ENCODE results near the gene TMEM63C.

The TMEM63C gene

GRCh38 chr14:77225892-77226557 is 44.4 kb downstream of the TMEM63C start:
- no peaks in the 10 kb centered on the region for H3K36me3 ChIP-seq (replicated peaks; ENCODE audit: low read depth, low read length)
- no peaks in the 10 kb centered on the region for H4K20me1 ChIP-seq (ENCODE audit: insufficient read depth, low read length)
- H3K27me3 ChIP-seq (ENCODE audit: low read depth, low read length): no peaks in the 10 kb centered on the region
- no peak overlapping the region for H3K4me3 ChIP-seq (ENCODE audit: low read length)
- H3K79me2 ChIP-seq (ENCODE audit: low read length): no peaks in the 10 kb centered on the region
- H3K4me1 ChIP-seq (ENCODE audit: low read length): no peaks in the 10 kb centered on the region
- H3K9me3 ChIP-seq (ENCODE audit: insufficient read depth, low read length): no peaks in the 10 kb centered on the region
- H3K9ac ChIP-seq (ENCODE audit: low read length): no peak overlapping the region
- TF ChIP-seq EZH2phosphoT487 (IDR thresholded peaks at IDR 0.05; ENCODE audit: low read depth): no peak
- H2AFZ ChIP-seq (ENCODE audit: low read depth, low read length): no peak overlapping the region
- H3K4me2 ChIP-seq (ENCODE audit: low read length): no peak overlapping the region
- no peak overlapping the region for H3K27ac ChIP-seq (ENCODE audit: low read length)

GRCh38 chr14:77228056-77228455 is 46.5 kb downstream of the TMEM63C start:
- no peaks in the 10 kb centered on the region for H3K36me3 ChIP-seq (replicated peaks; ENCODE audit: low read depth, low read length)
- H3K4me1 ChIP-seq (ENCODE audit: low read length): no peaks in the 10 kb centered on the region
- no peaks in the 10 kb centered on the region for H3K27me3 ChIP-seq (ENCODE audit: low read depth, low read length)
- H3K9me3 ChIP-seq (ENCODE audit: insufficient read depth, low read length): no peaks in the 10 kb centered on the region
- H2AFZ ChIP-seq (ENCODE audit: low read depth, low read length): no peak overlapping the region
- H4K20me1 ChIP-seq (ENCODE audit: insufficient read depth, low read length): no peaks in the 10 kb centered on the region
- H3K27ac ChIP-seq (ENCODE audit: low read length): no peak overlapping the region
- no peaks in the 10 kb centered on the region for H3K79me2 ChIP-seq (ENCODE audit: low read length)
- H3K4me3 ChIP-seq (ENCODE audit: low read length): no peak overlapping the region
- no peak for TF ChIP-seq CTCF (IDR thresholded peaks at IDR 0.05; ENCODE audit: low read depth, low read length)
- TF ChIP-seq EZH2phosphoT487 (IDR thresholded peaks at IDR 0.05; ENCODE audit: low read depth): no peak
- H3K9ac ChIP-seq (ENCODE audit: low read length): no peak overlapping the region
- H3K4me2 ChIP-seq (ENCODE audit: low read length): no peak overlapping the region

- H3K36me3 ChIP-seq (replicated peaks; ENCODE audit: low read depth, low read length): no peaks in the 10 kb centered on the region
- H2AFZ ChIP-seq (ENCODE audit: low read depth, low read length): no peak overlapping the region
- no peak overlapping the region for H3K9ac ChIP-seq (ENCODE audit: low read length)
- H3K4me1 ChIP-seq (ENCODE audit: low read length): no peaks in the 10 kb centered on the region
- H3K27ac ChIP-seq (ENCODE audit: low read length): no peak overlapping the region
- no peaks in the 10 kb centered on the region for H3K79me2 ChIP-seq (ENCODE audit: low read length)
- H3K9me3 ChIP-seq (ENCODE audit: insufficient read depth, low read length): no peaks in the 10 kb centered on the region
- TF ChIP-seq EZH2phosphoT487 (IDR thresholded peaks at IDR 0.05; ENCODE audit: low read depth) (no peak), CTCF (IDR thresholded peaks at IDR 0.05; ENCODE audit: low read depth, low read length) (no peak)
- no peaks in the 10 kb centered on the region for H4K20me1 ChIP-seq (ENCODE audit: insufficient read depth, low read length)
- H3K27me3 ChIP-seq (ENCODE audit: low read depth, low read length): no peaks in the 10 kb centered on the region
- no peak overlapping the region for H3K4me3 ChIP-seq (ENCODE audit: low read length)
- H3K4me2 ChIP-seq (ENCODE audit: low read length): no peak overlapping the region
These were observed 49.3 kb downstream of the TMEM63C start for GRCh38 chr14:77230914-77231313.

GRCh38 chr14:77231721-77232120 is 50.1 kb downstream of the TMEM63C start:
- Histone ChIP-seq H3K9me3 (ENCODE audit: insufficient read depth, low read length) (no peaks in the 10 kb centered on the region), H3K27me3 (ENCODE audit: low read depth, low read length) (no peaks in the 10 kb centered on the region), H3K79me2 (ENCODE audit: low read length) (no peaks in the 10 kb centered on the region)

More at GRCh38 chr14:77231721-77232120, 50.1 kb downstream of the TMEM63C start:
- H3K27ac ChIP-seq (ENCODE audit: low read length): no peak overlapping the region
- H3K36me3 ChIP-seq (replicated peaks; ENCODE audit: low read depth, low read length): no peaks in the 10 kb centered on the region
- no peak overlapping the region for H2AFZ ChIP-seq (ENCODE audit: low read depth, low read length)
- no peak overlapping the region for H3K9ac ChIP-seq (ENCODE audit: low read length)
- H3K4me3 ChIP-seq (ENCODE audit: low read length): no peak overlapping the region
- H3K4me2 ChIP-seq (ENCODE audit: low read length): no peak overlapping the region
- no peaks in the 10 kb centered on the region for H3K4me1 ChIP-seq (ENCODE audit: low read length)
- no peak for TF ChIP-seq EZH2phosphoT487 (IDR thresholded peaks at IDR 0.05; ENCODE audit: low read depth)
- no peak for TF ChIP-seq CTCF (IDR thresholded peaks at IDR 0.05; ENCODE audit: low read depth, low read length)
- H4K20me1 ChIP-seq (ENCODE audit: insufficient read depth, low read length): no peaks in the 10 kb centered on the region
